Left cardiac atrium (tissue), 4 donors: ENCODE data around the gene GPR3. TPM values are rescaled to one million over a fixed set of nuclear protein-coding genes. Genes with fewer than 3 reads are reported as not detected.
A peak's percentile ranks its signal among the peaks of the same experiment; 100 is the strongest.

ENCODE experiments used
- ATAC-seq, 2 donors: fragments of 200-7000 bp; cut with Tn5 transposase; one replicate each; pipeline ENCODE4 v1.9.1; 2020; ENCODE audit warnings: mild to moderate bottlenecking in 2 of 2, moderate library complexity in 2 of 2
- DNase-seq: peaks from one replicate; pipeline ENCODE4 v3.0.0-alpha.2; 2020
- intact Hi-C, 2 donors: fragments of 100-400 bp; cut with DNase I; formaldehyde crosslinking; loops; one replicate each; pipeline versions ENCODE4 v1.14.1 to v1.15.1; 2022 to 2023
- total RNA-seq, 2 donors: library from RNA; stranded (reverse); fragmentation: NEBNext Ultra II Directional; extraction: Animal tissue kit (Norgen Biotek cat#: 25700); gene quantifications; one replicate each; pipeline ENCODE4 v1.2.1, GENCODE V29; 2021
- donor health status: DM: no; HTN: yes; CAD: no.
- donor health status: DM: no; HTN: yes; CAD: no; lungs with severe emphysema.
- donor health status: DM: yes; HTN: yes; CAD: no.
- donor health status: Dilated cardiomyopathy.

The GPR3 gene
- total RNA-seq, 2 donors from 2014 or later: 1.7 to 12.4 TPM

DNA sequence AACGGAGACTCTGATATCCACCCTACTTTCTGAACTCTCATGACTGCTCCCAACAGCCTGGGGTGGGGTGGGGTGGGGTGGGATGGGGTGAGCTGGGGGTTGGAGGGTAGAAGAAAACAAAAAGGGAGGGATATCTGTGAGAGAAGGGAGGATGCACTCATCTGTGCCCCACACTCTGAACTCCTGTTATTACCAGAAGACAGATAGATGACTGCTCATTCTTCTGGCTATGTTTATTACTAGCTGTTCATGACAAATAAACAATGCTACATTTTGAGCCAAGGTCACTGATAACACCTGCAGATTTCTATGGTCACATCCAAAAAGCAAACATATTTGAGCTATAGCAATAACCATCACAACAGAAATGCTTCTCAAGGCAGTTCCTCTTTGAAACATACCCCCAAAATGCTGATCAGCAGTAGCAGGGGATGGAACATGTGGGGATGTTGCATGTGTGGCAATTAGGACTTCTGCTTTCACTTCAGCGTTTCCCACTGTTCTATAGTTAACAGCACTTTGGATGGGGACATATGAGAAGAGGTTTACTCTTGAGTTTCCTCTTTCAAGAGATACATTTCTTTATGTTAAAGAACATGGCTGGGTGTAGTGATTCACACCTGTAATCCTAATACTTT is 43.3 kb downstream of the GPR3 start:
- ATAC-seq (peak in 1 of 2 donors; percentile 64), DNase-seq (no peak)
- intact Hi-C loops: loop anchor here in 1 of 2 donors (10.0 kb wide), 1 partner anchor 49 kb away; no protein-coding TSS in a partner anchor

GRCh38 chr1:27436204-27437159 is 44.1 kb downstream of the GPR3 start:
- peak; percentile 79 to 83 for ATAC-seq
- intact Hi-C loops: loop anchor here in 1 of 2 donors (10.0 kb wide), 1 partner anchor 48 kb away; no protein-coding TSS in a partner anchor
- no peak for DNase-seq

DNA sequence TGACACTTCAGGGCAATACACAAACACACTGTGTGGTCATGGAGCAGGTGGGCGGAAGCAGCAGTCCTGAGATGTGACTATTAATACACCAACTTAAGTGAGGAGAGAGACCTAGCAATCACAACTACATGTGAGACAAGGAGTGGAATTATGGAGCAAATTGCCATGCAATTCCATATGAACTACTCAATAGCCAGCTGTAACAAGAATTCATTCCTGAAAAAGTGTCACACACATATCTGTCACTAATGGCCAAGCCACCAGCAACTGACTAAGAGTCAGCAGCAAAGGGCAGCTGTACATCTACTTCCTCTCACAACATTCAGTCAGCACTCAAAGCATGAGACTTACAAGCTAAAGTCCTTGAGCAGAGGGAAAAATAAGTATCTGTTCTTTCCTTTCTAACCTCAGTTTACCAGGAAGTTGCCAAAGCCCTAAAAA is 46.2 kb downstream of the GPR3 start:
- intact Hi-C loops: loop anchor here in 1 of 2 donors (10.0 kb wide), 1 partner anchor 46 kb away; no protein-coding TSS in a partner anchor
- DNase-seq: no peak
- ATAC-seq: no peak

- intact Hi-C loops: loop anchor here in 1 of 2 donors (10.0 kb wide), 1 partner anchor 46 kb away; no protein-coding TSS in a partner anchor
- ATAC-seq: no peak
- no peak for DNase-seq
These were observed 46.7 kb downstream of the GPR3 start for GRCh38 chr1:27439150-27439549.

GRCh38 chr1:27444632-27445031 is 52.2 kb downstream of the GPR3 start:
- no peak for DNase-seq
- ATAC-seq: no peak
- intact Hi-C loops: no loop called here

Other genes starting within 250 kb of the GPR3 start
- 10 to 100 TPM; 17.4 to 37.3 TPM for gene SLC9A1, start 237.5 kb upstream of the GPR3 start, total RNA-seq
- 10 to 100 TPM; 50.6 to 54.2 TPM for gene WDTC1, start 158.0 kb upstream of the GPR3 start, total RNA-seq
- gene TMEM222, start 70.5 kb upstream of the GPR3 start, total RNA-seq: 10 to 100 TPM; 20.7 to 29.2 TPM
- 1 to 10 TPM in 1 of 2 donors, under 1 TPM in 1; 0.81 to 2.4 TPM for gene SYTL1, start 50.6 kb upstream of the GPR3 start, total RNA-seq
- 10 to 100 TPM; 51.5 to 64.2 TPM for gene MAP3K6, start 25.7 kb upstream of the GPR3 start, total RNA-seq
- 10 to 100 TPM; 14.2 to 24.5 TPM for gene FCN3, start 17.8 kb upstream of the GPR3 start, total RNA-seq
- gene CD164L2, start 9.3 kb upstream of the GPR3 start, total RNA-seq: not detected
- gene WASF2, start 97.5 kb downstream of the GPR3 start, total RNA-seq: 10 to 100 TPM; 71.8 to 77.4 TPM
- 10 to 100 TPM; 37.6 to 39.1 TPM for gene AHDC1, start 211.5 kb downstream of the GPR3 start, total RNA-seq
- gene FGR, start 242.6 kb downstream of the GPR3 start, total RNA-seq: 10 to 100 TPM in 1 of 2 donors, 1 to 10 TPM in 1; 8.6 to 10.7 TPM